Kidney glomerular epithelial cell (primary cell): ENCODE data around the gene EXOSC2.
"Not testable (repeated sequence)": the region's sequence is repeated elsewhere in the genome, so short reads cannot be mapped to it uniquely, and the experiment has no call there.

Source experiments
- DNase-seq: peaks from one replicate; lab custom pipeline; 2025; lab: John Stamatoyannopoulos, UW

Gene EXOSC2

DNA sequence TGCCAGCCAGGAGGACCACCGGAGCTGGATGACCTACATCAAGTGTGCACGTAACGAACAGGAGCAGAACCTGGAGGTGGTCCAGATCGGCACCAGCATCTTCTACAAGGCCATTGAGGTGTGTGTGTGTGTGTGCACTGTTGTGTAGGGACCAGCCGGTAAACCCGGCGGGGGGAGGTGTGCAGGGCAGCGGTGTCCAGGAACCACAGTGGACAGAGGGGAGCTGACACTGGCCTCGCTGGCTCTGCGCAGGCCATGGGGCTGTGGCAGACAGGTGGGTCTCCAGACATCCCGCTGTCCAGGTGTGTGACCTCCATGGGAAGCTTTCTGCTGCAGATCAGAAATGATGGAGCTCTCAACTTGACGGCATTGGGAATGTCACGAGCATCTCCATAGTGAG, 25.4 kb upstream of the EXOSC2 start:
- no peak for DNase-seq

DNA sequence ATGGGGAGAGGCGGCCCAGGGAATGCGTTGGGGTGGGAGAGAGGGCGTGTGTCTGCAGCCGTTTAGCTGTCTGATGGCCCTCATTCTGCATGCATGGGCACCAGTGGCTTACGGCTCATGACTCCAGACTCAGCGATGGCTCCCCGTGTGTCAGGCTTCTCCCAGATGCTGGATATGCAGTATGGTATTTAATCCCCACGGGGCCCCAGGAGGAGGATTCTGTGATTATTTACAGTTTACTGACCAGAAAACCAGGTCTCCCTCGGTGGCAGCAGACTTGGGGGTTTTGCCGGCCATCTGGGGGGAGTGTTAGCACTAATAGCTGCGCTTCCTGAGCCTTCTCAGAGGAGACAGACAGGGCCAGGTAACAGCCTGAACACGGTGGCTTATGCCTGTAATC, 24.9 kb upstream of the EXOSC2 start:
- no peak for DNase-seq

DNA sequence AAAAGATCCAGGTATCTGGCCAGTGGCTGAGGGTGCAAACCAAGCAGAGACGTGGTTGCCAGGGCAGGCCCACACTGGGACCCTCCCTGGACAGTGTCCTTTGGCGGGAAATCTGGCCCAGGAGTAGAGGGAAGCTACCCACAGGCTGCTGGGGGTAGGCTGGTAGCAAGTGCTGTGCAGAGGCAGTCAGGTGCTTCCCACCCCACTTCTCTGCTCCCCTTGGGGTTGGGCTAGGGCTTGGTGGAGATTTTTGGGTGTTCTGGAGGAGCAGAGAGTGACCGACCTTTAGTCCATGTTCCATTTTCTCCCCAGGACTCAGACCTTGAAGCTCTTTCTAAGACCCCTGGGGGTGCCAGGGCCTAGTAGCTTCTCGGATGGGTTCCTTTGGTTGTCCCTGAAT, 23.6 kb upstream of the EXOSC2 start:
- no peak for DNase-seq

DNA sequence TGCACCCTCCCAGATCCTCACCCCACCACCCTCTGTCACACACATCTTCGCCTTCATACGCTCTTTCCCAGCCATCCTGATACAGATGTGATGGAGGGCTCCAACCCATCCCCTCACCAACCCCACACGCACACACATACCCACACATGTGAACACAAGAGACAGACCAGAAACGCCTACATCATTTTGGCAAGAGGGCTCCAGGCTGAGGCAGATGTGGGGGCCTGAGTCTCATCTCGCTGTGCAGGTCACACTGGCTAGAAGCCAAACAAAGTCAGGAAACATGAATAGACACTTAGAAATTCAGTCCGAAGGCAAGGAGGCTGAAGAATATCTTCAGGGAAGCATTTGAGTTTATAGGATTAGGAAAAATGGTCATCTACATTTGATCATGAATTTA, 22.9 kb upstream of the EXOSC2 start:
- no peak for DNase-seq

DNA sequence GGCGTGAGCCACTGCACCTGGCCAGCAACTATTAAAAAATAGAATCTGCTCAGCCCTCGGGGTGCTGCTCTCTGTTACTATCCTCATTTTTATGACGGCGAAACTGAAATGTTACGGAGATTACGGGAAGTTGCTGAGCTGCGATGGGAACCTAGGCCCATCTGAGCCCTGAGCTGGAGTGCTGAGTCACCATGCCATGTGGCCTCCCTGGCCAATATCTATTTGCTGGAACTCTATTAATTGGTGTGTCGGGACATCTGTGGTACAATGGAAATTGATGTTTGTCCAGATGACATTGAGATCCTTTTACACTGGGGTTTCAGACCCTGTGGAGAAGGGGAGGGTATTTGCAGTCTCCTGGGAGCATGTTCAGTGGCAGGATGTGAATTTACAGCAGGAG, 21.1 kb upstream of the EXOSC2 start:
- no peak for DNase-seq

DNA sequence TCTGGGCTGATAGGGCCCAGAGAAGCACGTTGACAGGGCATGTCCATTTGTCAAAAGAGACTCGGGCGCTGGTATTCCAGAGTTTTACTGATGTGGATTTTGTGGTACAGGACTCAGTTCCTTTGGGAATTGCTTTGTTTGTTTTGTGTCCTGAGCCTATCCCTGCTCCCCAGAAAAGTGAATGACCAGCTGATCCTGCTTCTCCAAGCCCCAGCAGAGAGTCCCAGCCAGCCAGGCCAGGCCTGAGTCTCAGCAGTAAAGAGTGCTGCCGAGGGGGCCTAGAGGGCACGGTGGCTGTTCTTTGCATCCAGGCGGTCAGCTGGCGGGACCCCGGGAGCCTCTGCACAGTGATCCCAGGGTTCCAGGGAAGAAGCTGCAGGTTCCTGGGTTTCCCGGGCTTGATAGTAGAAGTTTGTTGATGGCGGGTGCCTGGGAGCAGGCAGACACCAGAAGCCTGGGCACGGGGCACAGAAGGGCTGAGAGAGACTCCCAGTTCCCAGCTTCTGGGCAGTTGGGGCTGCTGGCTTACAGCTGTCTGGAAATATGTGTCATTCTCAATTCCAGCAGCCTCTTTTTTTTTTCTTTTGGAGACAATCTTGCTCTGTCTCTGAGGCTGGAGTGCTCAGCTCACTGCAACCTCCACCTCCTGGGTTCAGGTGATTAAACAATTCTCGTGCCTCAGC, 20.5 kb upstream of the EXOSC2 start:
- DNase-seq, result no peak

DNA sequence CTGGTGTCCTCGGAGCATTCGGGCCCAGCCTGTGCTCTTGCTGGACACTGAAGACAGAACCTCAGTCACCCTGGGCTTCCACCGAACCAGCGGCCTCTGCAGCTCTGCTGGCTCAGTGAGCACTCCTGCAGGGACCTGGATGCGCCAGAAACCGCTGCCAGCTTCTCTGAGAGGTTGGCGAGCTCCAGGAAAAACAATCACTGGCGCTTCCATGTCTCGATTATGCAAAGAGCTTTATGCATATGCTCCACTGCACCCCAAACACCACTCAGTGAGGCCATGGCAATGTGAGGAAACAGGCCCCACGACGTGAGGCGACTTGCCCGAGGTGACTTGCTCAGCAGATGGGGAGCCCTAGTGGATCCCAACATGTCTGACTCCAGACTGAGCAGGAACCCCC, 18.2 kb upstream of the EXOSC2 start:
- DNase-seq, result no peak

DNA sequence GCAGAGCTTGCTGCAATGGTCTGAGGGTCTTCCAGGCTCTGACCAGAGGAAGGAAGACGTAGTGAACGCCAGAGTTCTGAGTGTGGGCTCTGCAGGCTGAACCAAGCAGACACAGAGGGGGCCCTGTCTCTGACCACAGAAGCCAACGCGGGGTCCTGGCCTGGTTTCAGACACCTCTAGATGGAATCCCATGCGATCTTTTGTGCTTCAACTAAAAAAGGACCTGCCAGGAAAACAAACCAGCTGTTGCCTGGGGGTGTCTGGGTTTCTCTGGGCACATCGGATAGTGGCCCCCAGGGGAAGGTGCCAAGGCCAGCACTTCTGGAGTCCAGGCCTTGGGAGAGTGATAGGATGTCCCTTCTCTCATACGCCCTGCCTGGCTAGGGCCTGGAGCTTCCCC, 16.3 kb upstream of the EXOSC2 start:
- DNase-seq, result no peak

DNA sequence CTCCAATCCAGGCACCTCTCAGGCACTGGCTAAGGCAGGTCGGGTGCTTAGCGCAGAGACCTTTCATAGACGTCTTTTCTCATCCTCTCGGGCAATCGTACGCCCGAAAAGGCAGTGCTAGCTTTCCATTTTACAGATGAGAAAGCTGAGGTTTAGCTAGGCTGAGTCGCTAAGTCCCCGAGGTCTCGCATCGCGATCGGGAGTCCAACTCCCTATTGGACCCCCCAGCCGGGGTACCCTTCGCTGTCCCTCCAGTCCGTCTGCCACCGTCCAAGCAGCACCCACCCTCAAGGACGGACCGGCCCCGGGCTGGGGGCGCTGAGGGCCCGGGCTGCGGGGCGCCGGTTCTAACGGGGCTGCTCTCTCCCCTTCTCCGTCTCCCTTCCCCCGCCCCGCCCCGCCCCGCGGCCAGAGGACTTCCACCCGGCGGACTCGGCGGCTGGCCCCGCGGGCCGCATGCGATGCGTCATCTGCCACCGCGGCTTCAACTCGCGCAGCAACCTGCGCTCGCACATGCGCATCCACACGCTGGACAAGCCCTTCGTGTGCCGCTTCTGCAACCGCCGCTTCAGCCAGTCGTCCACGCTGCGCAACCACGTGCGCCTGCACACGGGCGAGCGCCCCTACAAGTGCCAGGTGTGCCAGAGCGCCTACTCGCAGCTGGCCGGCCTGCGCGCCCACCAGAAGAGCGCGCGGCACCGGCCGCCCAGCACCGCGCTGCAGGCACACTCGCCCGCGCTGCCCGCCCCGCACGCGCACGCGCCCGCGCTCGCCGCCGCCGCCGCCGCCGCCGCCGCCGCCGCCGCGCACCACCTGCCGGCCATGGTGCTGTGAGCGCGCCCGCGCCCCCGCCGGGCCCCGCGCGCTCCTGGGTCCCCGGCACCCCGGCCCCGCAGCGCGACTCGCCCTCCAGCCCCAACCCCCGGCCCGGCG, 12.5 kb upstream of the EXOSC2 start:
- peak; percentile 58 for DNase-seq

DNA sequence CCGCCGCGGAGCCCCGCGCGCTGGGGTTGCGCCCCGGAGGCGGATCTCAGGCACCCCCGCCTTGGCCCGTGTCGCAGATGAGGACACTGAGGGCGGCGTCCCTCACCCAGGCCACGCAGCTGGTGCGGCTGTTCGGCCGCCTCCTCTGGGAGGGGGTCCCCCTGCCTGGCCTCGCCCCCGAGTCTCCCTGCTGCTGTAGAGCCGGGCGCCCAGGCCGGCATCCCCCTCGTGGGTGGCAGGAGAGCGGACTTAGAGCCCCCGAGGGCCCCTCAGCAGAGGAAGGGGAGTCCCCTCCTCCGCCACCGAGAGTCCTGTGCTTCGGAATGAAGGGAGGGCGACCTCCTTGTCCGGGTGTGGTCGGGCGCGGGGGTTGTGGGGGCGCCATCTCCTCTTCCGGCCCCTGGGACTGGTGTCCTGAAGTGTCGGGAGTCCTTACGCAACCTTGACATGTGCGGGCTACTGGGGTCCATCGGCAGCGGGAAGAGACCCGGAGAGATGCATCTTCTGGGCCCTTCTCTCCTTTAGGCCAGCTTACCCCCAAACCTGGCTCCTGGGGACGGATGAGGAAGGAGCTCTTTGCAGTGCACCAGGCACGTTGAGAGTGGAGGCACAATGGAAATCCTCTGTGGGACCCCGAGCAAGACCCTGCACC, 11.7 kb upstream of the EXOSC2 start:
- no peak for DNase-seq

DNA sequence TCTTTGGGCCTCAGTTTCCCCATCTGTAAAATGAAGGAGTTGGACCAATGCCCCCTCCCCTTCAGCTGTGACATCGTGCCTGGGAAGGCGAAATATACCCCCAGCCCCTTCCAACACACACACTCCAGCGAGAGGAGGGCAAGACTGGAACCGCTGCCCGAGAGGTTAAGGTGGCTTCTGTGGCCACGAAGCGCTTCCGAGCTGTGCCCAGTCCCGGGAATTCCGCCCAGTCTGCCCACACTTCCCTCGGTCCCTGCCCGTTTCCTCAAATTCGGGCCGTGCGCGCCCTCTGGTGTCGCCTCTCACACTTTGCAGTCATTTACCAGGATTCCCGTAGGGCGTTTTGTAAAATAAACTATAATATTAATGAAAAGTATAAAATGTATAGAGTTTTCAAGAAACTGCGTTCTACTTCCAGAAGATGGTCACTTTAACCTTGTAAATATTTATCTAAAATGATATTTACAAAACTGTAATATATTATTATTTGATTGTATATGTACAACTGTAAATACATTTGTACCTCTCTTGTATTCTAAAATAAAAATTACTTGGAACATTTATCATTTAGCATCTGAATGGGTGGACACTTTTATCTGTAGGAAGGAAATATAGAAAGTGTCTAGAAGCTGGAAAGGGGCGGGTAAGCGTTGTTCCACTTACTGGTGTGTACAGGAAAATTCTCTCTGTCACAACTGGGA, 11.0 kb upstream of the EXOSC2 start:
- peak; percentile 86 for DNase-seq

DNA sequence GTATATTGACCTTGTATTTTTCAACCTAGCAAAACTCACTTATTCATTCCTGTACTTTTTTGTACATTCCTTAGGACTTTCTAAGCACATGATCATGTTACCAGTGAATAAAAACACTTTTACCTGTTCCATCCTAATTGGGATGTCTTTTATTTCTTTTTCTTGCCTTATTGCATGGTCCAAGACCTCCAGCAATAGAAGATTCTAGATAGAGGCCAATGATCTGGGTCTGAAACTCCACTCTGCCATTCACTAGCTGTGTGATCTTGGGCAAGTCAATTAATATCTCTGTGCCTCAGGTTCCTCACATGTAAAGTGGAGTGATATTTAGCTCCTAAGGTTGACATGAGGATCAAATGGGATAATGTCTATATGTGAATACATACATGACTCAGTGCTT, 8.5 kb upstream of the EXOSC2 start:
- DNase-seq, result no peak

DNA sequence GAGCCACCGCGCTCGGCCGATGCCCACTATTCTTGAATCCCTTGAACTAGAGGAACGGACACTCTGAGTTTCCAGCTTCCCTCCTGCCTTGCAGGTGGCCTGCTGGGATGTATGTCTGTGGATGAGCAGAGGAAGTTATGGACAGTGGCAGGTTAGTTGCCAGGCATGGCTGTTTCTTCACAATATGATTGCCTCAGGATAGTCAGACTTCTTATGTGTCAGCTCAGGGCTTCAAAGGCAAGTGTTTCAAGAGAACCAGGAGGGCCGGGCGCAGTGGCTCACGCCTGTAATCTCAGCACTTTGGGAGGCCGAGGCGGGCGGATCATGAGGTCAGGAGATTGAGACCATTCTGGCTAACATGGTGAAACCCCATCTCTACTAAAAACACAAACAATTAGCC, 7.6 kb upstream of the EXOSC2 start:
- not testable (repeated sequence) for DNase-seq

DNA sequence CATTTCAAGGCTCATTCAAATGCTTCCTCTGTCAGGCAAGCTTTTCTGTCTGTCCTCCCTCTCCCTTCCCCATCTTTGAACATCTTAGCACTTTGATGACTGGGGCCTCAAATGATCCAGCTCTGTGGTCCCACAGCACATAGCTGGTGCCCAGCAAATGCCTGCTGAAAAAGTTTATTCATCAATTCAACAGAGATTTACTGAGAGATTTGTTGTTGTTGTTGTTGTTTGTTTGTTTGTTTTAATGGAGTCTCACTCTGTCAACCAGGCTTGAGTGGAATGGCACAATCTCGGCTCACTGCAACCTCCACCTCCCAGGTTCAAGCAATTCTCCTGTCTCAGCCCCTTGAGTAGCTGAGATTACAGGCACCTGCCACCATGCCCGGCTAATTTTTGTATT, 6.0 kb upstream of the EXOSC2 start:
- no peak for DNase-seq

DNA sequence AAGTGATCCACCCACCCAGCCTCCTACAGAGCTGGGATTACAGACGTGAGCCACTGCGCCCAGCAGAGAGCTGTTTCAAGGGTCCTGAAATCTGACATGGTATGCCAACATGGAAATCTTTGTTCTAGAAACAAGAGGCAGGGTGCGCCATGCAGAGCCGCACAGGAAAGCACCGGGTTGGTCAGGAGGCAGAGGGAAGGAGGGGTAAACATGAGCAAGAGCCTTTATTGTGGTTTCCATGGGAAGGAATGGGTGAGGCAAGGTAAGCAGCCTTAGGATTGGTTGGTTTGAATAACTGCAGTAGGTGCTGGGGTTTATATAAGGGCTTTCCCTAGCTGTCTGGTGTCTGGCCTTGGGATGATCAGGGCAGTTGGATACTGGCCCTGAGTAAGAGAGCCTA, 5.5 kb upstream of the EXOSC2 start:
- DNase-seq, result no peak

DNA sequence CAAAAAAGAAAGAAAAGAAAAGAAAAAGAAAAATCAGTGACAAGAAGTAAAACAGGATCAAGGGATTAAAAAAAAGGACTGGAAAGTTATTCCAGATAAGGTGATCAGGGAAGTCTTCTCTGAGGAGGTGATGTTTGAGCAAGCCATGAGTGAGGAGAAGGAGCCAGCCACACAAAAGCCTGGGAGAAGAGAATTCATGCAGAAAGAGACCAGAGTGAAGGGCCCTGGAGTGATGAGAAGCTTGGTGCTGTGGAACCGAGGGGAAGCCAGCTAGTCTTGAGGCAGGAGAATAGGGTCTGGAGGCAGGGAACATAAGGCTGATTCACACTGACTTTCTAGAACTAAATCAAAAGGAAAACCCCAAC, 4.0 kb upstream of the EXOSC2 start:
- no peak for DNase-seq

DNA sequence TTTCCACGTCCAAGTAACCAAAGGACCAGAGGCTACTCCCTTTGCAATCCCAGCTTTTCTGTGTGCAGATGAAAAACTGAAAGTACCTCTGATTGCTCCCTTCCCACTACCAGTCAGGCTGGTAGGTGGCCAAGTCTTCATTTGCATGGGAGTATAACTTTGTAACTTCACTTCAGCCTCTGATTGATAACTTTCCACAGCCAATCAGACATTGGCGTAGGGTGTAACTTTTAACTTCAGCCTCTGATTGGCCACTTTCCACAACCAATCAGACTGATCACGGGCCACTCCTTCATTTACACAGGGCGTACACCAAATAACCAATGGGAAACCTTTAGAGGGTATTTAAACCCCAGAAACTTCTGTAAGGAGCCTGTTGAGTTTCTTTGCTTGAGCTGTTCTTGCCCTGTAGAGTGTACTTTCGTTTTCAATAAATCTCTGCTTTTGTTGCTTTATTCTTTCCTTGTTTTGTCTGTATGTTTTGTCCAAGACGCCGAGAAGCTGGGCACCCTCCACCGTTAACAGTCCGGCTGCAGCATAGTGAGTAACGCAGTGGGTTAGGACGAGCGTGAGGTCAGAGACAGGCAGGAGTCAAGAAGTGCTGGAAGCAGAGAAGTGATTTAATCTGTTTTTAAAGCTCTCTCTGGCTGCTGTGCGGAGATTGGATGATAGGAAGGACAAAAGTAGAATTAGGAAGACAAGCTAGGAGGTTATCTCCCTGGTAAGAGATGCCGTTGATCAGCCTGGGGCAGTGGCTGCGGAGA, 3.5 kb upstream of the EXOSC2 start:
- peak; percentile 83 for DNase-seq

DNA sequence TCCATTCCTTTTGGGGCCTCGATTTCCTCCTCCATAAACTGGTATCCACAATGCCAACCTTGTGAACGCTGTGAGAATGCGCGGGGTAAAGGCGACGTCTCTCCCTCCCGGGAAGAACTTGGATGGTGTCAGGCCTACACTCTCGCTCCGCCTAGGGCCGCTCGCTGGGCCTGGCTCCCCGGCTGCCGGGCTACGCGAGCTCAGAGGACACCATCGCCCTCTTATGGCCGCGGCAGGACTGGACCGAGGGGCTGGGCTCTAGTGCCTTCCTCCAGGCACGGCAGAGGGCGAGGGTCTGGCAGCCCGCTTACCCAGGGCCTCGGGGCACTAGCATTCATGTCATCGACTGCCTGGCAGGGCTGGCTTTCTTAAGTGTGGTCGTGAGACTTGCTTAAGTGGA, 1.3 kb upstream of the EXOSC2 start:
- no peak for DNase-seq

DNA sequence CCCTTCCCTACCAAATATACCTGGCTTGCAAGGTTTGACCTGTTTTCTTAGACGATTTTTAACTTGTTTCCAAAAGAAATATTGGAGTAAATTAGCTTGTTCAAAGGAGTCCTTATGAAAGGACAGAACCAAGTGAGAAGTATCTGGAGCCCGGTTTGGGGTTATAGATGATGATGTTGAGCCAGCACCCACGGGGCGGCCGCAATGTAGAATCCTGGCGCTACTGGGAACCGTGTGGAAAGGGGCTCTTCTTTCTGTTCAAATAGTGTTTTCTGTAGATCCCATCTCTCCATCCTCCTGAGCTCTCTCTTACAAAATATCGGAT, 517 bp upstream of the EXOSC2 start:
- no peak for DNase-seq

DNA sequence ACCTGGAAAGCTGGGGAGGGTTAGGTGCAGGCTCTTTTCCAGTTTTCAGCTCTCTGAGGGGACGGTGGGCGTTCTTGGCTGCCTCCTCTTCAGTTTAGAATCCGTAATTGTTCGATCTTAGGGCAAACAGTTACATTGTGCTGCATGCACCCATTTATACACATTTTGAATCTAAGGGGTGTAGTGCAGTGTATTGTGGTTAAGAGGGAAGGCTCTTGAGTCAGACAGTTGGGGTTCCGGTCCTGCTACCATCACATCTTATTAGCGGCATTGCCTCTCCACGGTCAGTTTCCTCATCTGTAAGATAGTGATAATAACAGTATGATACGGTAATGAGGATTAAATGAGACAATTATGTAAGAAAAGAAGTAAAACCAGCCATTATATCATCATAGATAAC, 625 bp downstream of the EXOSC2 start:
- DNase-seq, result no peak

DNA sequence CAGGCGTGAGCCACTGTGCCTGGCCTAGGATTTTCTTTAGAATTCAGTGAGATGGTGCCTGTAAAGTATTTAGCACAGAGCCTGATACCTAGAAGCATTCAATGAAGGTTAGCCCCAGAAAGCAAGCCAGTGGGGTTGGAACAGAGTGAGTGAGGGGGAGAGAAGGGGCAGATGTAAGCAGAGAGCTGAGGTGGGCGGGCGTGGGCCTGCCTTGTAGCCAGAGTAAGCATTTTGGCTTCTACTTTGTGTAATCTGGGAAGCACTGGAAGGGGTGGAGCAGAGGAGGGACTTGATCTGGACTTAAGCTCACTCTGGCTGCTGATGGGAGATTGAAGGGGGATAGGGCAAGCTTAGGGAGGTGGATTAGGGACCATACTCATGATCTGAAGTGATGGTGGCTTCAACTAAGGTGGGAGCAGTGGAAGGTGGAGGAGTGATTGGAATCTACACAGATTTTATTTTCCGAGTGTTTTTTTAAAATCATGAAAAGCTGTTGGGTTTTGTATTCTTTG, 2.6 kb downstream of the EXOSC2 start:
- no peak for DNase-seq

DNA sequence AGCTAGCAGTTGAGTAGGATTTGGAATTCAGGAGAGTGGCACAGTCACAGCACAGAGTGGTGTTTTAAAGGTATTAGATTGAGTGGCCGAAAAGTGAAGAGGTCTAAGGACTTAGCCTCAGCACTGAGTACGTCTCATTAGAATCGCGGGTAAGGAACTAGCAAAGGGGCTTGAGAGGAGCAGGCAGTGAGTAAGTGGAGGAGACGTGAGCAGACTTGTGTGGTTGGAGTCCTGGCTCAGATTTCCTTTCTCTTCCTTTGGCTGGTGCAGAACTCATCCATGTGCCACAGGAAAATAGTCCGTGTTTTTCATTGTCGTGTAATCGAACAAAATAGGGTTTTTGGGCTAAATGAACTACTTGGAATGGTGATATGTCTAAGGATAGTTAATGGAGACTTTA, 3.4 kb downstream of the EXOSC2 start:
- DNase-seq, result no peak
